Left ventricle myocardium inferior (tissue), 1 donor: ENCODE results near the gene AURKA. TPM values are rescaled to one million over a fixed set of nuclear protein-coding genes. Genes with fewer than 3 reads are reported as not detected.

Experiments
- DNase-seq: peaks from one replicate; pipeline ENCODE4 v3.0.0-alpha.2; 2020
- H3K27ac ChIP-seq: fragments of 200-600 bp; replicated peaks from 2 replicates; pipeline ENCODE4 v1.8.0; 2021
- H3K27me3 ChIP-seq: fragments of 200-600 bp; 2 replicates; pipeline ENCODE4 v1.8.0; 2021; ENCODE audit warnings: low read depth
- H3K36me3 ChIP-seq: fragments of 200-600 bp; 2 replicates; pipeline ENCODE4 v1.8.0; 2021
- H3K4me1 ChIP-seq: fragments of 200-600 bp; 2 replicates; pipeline ENCODE4 v1.8.0; 2021
- H3K4me3 ChIP-seq: fragments of 200-600 bp; 2 replicates; pipeline ENCODE4 v1.8.0; 2021; ENCODE audit warnings: mild to moderate bottlenecking, moderate library complexity
- H3K9me3 ChIP-seq: fragments of 200-600 bp; replicated peaks from 2 replicates; pipeline ENCODE4 v1.8.0; 2021
- intact Hi-C: fragments of 100-400 bp; cut with micrococcal nuclease; formaldehyde crosslinking; loops from one replicate; pipeline ENCODE4 v1.11.0; 2022
- total RNA-seq: library from RNA; stranded (reverse); fragmentation: NEBNext Ultra II Directional; extraction: Animal tissue kit (Norgen Biotek cat#: 25700); gene quantifications from one replicate; pipeline ENCODE4 v1.2.1, GENCODE V29; 2021
- TF ChIP-seq, protein P1 (sequence below): fragments of 200-600 bp; IDR thresholded peaks from 2 replicates; pipeline ENCODE4 v1.8.0; 2021; ENCODE audit warnings: antibody characterized with exemption, mild to moderate bottlenecking, borderline replicate concordance
- donor health status: DM: no; HTN: yes; CAD: no; lungs with severe emphysema.

Gene AURKA
- total RNA-seq, 1 donor from 2014 or later = 7.8 TPM

DNA sequence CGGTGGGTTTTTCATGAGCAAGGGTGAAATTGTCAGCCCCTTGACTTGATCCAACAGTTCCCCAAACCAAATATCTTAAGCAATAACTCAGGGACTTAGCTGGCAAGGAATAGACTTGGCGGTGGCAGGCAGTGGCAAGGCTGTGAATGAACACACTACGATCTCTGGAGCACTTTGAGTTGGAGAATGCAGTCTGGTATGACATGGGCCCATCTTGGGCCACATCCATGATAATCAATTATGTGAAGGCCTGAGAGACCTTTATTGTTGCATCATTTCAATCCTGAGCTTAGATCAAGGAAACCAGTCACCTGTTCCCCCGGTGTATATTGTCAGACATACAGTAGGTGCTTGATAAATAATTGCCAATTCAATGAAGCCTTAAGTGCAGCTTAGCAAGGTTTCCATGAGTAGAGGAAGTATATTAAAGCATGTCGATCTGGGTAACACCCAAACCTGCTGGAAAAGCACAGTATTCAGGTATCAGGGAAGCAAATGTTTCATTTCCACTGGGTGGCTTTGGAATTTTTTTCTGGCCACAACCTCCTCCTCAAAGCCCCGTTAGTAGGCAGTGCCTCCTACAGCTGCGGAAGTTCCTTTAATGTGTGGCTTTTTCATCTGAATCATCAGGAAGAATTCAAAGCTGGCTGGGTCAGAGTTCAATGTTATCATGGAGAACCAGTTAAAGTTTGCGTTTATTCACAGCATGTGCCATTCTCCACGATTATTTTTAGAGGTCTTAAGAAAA is 30.2 kb upstream of the AURKA start:
- no peaks in the 10 kb centered on the region for H3K9me3 ChIP-seq
- H3K36me3 ChIP-seq = no peaks in the 10 kb centered on the region
- intact Hi-C loops = no loop called here
- peak overlapping the region; percentile 53 for H3K27ac ChIP-seq
- H3K4me1 ChIP-seq = peaks cover 18% of the 10 kb centered on the region
- H3K27me3 ChIP-seq = no peaks in the 10 kb centered on the region
- H3K4me3 ChIP-seq = no peak overlapping the region
- TF ChIP-seq, protein P1, sequence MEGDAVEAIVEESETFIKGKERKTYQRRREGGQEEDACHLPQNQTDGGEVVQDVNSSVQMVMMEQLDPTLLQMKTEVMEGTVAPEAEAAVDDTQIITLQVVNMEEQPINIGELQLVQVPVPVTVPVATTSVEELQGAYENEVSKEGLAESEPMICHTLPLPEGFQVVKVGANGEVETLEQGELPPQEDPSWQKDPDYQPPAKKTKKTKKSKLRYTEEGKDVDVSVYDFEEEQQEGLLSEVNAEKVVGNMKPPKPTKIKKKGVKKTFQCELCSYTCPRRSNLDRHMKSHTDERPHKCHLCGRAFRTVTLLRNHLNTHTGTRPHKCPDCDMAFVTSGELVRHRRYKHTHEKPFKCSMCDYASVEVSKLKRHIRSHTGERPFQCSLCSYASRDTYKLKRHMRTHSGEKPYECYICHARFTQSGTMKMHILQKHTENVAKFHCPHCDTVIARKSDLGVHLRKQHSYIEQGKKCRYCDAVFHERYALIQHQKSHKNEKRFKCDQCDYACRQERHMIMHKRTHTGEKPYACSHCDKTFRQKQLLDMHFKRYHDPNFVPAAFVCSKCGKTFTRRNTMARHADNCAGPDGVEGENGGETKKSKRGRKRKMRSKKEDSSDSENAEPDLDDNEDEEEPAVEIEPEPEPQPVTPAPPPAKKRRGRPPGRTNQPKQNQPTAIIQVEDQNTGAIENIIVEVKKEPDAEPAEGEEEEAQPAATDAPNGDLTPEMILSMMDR = no peak
- DNase-seq = no peak

GRCh38 chr20:56420940-56421688 is 29.1 kb upstream of the AURKA start:
- H3K4me3 ChIP-seq = no peak overlapping the region
- intact Hi-C loops = no loop called here
- no peak for DNase-seq
- H3K9me3 ChIP-seq = no peaks in the 10 kb centered on the region
- TF ChIP-seq, protein P1 = no peak
- H3K27ac ChIP-seq = no peak overlapping the region
- no peaks in the 10 kb centered on the region for H3K36me3 ChIP-seq
- H3K4me1 ChIP-seq = peaks cover 18% of the 10 kb centered on the region
- no peaks in the 10 kb centered on the region for H3K27me3 ChIP-seq

DNA sequence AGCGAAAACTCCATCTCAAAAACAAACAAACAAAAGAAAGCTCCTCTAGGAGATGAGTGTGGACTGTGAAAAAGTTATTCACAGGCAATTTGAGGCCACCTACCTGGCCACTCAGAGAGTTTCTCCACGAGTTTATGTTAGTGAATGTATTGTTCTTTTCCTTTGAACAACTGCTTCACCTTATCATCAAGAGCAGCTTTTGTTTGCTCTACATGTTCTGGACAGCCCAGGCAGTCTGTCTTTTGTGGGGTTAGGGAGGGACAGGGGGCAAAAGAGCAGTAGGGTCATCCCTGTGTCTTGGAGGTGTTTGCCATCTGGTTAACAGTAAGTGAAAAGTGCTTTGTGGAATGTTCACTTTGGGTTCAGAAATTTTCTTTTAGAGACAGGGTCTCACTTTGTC is 28.0 kb upstream of the AURKA start:
- no peaks in the 10 kb centered on the region for H3K36me3 ChIP-seq
- TF ChIP-seq, protein P1 = no peak
- no peaks in the 10 kb centered on the region for H3K9me3 ChIP-seq
- H3K27me3 ChIP-seq = no peaks in the 10 kb centered on the region
- intact Hi-C loops = no loop called here
- H3K4me1 ChIP-seq = peaks cover 18% of the 10 kb centered on the region
- no peak overlapping the region for H3K4me3 ChIP-seq
- DNase-seq = no peak
- H3K27ac ChIP-seq = peak overlapping the region; percentile 85

DNA sequence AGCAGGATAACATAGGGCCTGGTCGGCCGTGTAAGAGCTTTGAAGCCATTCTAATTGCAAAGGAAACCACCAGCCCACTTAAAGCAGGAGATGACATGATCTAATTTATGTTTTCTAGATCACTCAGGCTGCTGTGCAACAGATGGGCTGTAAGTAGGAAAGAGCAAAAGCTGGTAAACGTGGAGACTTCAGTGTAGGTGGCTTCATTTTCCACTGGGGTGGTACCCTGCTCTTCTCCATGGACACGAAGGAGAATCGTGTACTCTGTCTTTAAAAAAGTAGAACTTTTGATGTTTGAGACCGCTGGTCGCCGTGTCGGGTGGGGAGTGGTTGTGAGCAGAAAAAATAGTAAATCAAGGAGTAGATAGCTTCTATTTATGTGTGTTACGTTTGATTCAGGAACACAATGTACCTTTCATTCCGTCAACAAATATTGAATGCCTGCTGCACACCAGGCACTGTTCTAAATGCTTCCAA is 26.4 kb upstream of the AURKA start:
- H3K36me3 ChIP-seq = no peaks in the 10 kb centered on the region
- H3K4me3 ChIP-seq = no peak overlapping the region
- DNase-seq = no peak
- no peaks in the 10 kb centered on the region for H3K27me3 ChIP-seq
- TF ChIP-seq, protein P1 = no peak
- intact Hi-C loops = no loop called here
- peaks cover 16% of the 10 kb centered on the region for H3K4me1 ChIP-seq
- no peaks in the 10 kb centered on the region for H3K9me3 ChIP-seq
- peak overlapping the region; percentile 85 for H3K27ac ChIP-seq

GRCh38 chr20:56417911-56418310 is 25.9 kb upstream of the AURKA start:
- Histone ChIP-seq H3K9me3 (no peaks in the 10 kb centered on the region), H3K4me1 (peaks cover 11% of the 10 kb centered on the region), H3K27ac (peak overlapping the region; percentile 85), H3K36me3 (no peaks in the 10 kb centered on the region), H3K4me3 (no peak overlapping the region), H3K27me3 (no peaks in the 10 kb centered on the region)
- DNase-seq = no peak
- intact Hi-C loops = no loop called here
- TF ChIP-seq, protein P1 = no peak
